Measurements from ENCODE around the gene TNP1. TPM values are rescaled to one million over a fixed set of nuclear protein-coding genes. Genes with fewer than 3 reads are reported as not detected.

The TNP1 gene
- total and polyA plus RNA-seq, 2 donors (not counting 1 experiment from before 2014, with no cell fraction given), result not detected

- Histone ChIP-seq H3K79me2 (ENCODE audit: control insufficient read depth, insufficient read depth, low read length) (no peaks in the 10 kb centered on the region), H3K36me3 (ENCODE audit: control insufficient read depth, insufficient read depth, low read length) (no peaks in the 10 kb centered on the region), H3K4me3 (replicated peaks in 1 of 4; ENCODE audit: control extremely low read depth in 1 of 4, insufficient read depth in 1 of 4, low read depth in 3 of 4, low read length in 4 of 4) (no peak overlapping the region), H3K9me3 (ENCODE audit: control insufficient read depth, insufficient read depth, low read depth, low read length) (no peaks in the 10 kb centered on the region), H3K27ac (ENCODE audit: insufficient read depth, low read length) (no peak overlapping the region), H3K27me3 (ENCODE audit: control insufficient read depth, insufficient read depth, low read length) (no peaks in the 10 kb centered on the region), H4K20me1 (ENCODE audit: control insufficient read depth, extremely low read depth, insufficient read depth, low read length) (no peaks in the 10 kb centered on the region), H3K4me1 (ENCODE audit: control insufficient read depth, extremely low read depth, insufficient read depth, low read length) (no peaks in the 10 kb centered on the region), H3K4me2 (ENCODE audit: extremely low read depth, insufficient read depth, low read length) (no peak overlapping the region), H2AFZ (ENCODE audit: low read length) (no peak overlapping the region), H3K9ac (ENCODE audit: insufficient read depth, low read length) (no peak overlapping the region)
- no peak for DNase-seq (ENCODE audit: low read depth in 2 of 2)
- TF ChIP-seq, protein P1, sequence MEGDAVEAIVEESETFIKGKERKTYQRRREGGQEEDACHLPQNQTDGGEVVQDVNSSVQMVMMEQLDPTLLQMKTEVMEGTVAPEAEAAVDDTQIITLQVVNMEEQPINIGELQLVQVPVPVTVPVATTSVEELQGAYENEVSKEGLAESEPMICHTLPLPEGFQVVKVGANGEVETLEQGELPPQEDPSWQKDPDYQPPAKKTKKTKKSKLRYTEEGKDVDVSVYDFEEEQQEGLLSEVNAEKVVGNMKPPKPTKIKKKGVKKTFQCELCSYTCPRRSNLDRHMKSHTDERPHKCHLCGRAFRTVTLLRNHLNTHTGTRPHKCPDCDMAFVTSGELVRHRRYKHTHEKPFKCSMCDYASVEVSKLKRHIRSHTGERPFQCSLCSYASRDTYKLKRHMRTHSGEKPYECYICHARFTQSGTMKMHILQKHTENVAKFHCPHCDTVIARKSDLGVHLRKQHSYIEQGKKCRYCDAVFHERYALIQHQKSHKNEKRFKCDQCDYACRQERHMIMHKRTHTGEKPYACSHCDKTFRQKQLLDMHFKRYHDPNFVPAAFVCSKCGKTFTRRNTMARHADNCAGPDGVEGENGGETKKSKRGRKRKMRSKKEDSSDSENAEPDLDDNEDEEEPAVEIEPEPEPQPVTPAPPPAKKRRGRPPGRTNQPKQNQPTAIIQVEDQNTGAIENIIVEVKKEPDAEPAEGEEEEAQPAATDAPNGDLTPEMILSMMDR (conservative IDR thresholded peaks at IDR 0.05 in 1 of 2, IDR thresholded peaks at IDR 0.05 in 1 of 2; ENCODE audit: low read depth in 1 of 2, low read length in 2 of 2), result no peak
- TF ChIP-seq EZH2 (IDR thresholded peaks at IDR 0.05; ENCODE audit: low read length, missing control alignments), result no peak
Measured at GRCh38 chr2:216901273-216901672, 41.4 kb upstream of the TNP1 start.

DNA sequence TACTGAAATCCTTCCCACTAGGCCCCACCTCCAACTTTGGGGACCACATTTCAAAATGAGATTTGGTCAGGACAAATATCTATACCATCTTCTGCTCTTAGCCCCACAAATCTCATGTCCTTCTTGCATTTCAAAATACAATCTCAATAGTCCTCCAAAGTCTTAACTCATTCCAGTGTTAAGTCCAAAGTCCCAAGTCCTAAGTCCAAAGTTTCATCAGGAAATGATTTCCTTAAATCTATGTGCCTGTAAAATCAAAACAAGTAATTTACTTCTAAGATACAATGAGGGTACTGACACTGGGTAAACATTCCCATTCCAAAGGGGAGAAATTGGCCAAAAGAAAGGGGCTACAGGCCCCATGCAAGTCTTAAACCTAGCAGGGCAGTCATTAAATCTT, 40.5 kb upstream of the TNP1 start:
- DNase-seq (ENCODE audit: low read depth in 2 of 2), result no peak
- no peak overlapping the region for H3K9ac ChIP-seq (ENCODE audit: insufficient read depth, low read length)
- no peaks in the 10 kb centered on the region for H4K20me1 ChIP-seq (ENCODE audit: control insufficient read depth, extremely low read depth, insufficient read depth, low read length)
- no peaks in the 10 kb centered on the region for H3K36me3 ChIP-seq (ENCODE audit: control insufficient read depth, insufficient read depth, low read length)
- H3K9me3 ChIP-seq (ENCODE audit: control insufficient read depth, insufficient read depth, low read depth, low read length), result no peaks in the 10 kb centered on the region
- H3K4me3 ChIP-seq (replicated peaks in 1 of 4; ENCODE audit: control extremely low read depth in 1 of 4, insufficient read depth in 1 of 4, low read depth in 3 of 4, low read length in 4 of 4), result no peak overlapping the region
- no peak overlapping the region for H2AFZ ChIP-seq (ENCODE audit: low read length)
- H3K27ac ChIP-seq (ENCODE audit: insufficient read depth, low read length), result no peak overlapping the region
- no peak overlapping the region for H3K4me2 ChIP-seq (ENCODE audit: extremely low read depth, insufficient read depth, low read length)
- H3K79me2 ChIP-seq (ENCODE audit: control insufficient read depth, insufficient read depth, low read length), result no peaks in the 10 kb centered on the region
- H3K4me1 ChIP-seq (ENCODE audit: control insufficient read depth, extremely low read depth, insufficient read depth, low read length), result no peaks in the 10 kb centered on the region
- H3K27me3 ChIP-seq (ENCODE audit: control insufficient read depth, insufficient read depth, low read length), result no peaks in the 10 kb centered on the region
- TF ChIP-seq EZH2 (IDR thresholded peaks at IDR 0.05; ENCODE audit: low read length, missing control alignments), result no peak
- TF ChIP-seq, protein P1 (conservative IDR thresholded peaks at IDR 0.05 in 1 of 2, IDR thresholded peaks at IDR 0.05 in 1 of 2; ENCODE audit: low read depth in 1 of 2, low read length in 2 of 2), result no peak

DNA sequence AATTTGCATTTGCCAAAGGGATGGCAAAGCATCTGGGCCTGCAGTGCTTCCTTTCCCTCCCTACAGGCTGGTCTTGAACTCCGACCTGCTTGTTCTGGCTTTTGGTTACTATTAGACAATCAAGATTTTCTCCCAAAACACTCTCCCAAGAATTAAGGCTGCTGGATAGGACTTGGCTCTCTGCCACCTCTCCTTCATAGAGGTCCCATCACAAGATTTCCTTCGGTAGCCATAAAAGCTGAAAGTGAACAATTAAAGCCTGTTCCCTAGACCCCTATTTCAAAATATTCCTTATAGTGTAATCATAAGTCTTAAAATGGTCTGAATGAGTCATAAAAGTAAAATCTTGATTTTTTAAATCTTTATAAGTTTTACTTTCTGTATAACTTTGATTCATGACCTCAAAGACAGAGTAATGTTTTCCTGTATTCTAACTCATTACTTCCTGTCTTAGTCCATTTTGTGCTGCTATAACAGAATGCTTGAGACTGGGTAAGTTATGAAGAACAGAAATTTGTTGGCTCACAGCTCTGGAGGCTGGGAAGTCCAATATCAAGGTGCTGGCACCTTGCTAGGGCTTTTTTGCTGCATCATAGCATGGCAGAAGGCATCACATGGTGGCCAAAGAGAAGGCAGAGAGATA, 37.8 kb upstream of the TNP1 start:
- Histone ChIP-seq H3K27me3 (ENCODE audit: control insufficient read depth, insufficient read depth, low read length) (no peaks in the 10 kb centered on the region), H3K79me2 (ENCODE audit: control insufficient read depth, insufficient read depth, low read length) (no peaks in the 10 kb centered on the region), H3K27ac (ENCODE audit: insufficient read depth, low read length) (no peak overlapping the region), H3K36me3 (ENCODE audit: control insufficient read depth, insufficient read depth, low read length) (no peaks in the 10 kb centered on the region), H3K4me1 (ENCODE audit: control insufficient read depth, extremely low read depth, insufficient read depth, low read length) (no peaks in the 10 kb centered on the region), H3K9me3 (ENCODE audit: control insufficient read depth, insufficient read depth, low read depth, low read length) (no peaks in the 10 kb centered on the region), H3K4me2 (ENCODE audit: extremely low read depth, insufficient read depth, low read length) (no peak overlapping the region), H3K4me3 (replicated peaks in 1 of 4; ENCODE audit: control extremely low read depth in 1 of 4, insufficient read depth in 1 of 4, low read depth in 3 of 4, low read length in 4 of 4) (no peak overlapping the region), H3K9ac (ENCODE audit: insufficient read depth, low read length) (no peak overlapping the region), H2AFZ (ENCODE audit: low read length) (no peak overlapping the region), H4K20me1 (ENCODE audit: control insufficient read depth, extremely low read depth, insufficient read depth, low read length) (no peaks in the 10 kb centered on the region)
- TF ChIP-seq EZH2 (IDR thresholded peaks at IDR 0.05; ENCODE audit: low read length, missing control alignments), result no peak
- TF ChIP-seq, protein P1 (conservative IDR thresholded peaks at IDR 0.05 in 1 of 2, IDR thresholded peaks at IDR 0.05 in 1 of 2; ENCODE audit: low read depth in 1 of 2, low read length in 2 of 2), result no peak
- no peak for DNase-seq (ENCODE audit: low read depth in 2 of 2)

Data from fibroblast of lung (primary cell).